HepG2 (cell line): Measurements from ENCODE around the gene FARSB. TPM values are rescaled to one million over a fixed set of nuclear protein-coding genes. Genes with fewer than 3 reads are reported as not detected.

Experiments
- CAMTA2 ChIP-seq: sonication (generic); formaldehyde crosslinking; IDR thresholded peaks from 2 replicates; pipeline ENCODE4 v1.4.0; 2020; ENCODE audit warnings: mild to moderate bottlenecking, missing genetic modification reagents, borderline replicate concordance
- CBX2 ChIP-seq, 2 experiments: fragments of 200-600 bp in 1 of 2; sonication (generic); formaldehyde crosslinking in 1 of 2; IDR thresholded peaks; 2 replicates each; pipeline versions ENCODE4 v1.7.0 to v1.8.1; 2018 to 2022; ENCODE audit warnings: low read depth in 2 of 2, low read length in 1 of 2, mild to moderate bottlenecking in 1 of 2, missing genetic modification reagents in 1 of 2
- CEBPG ChIP-seq: IDR thresholded peaks from 2 replicates; pipeline ENCODE4 v1.6.1; 2016
- EEA1 ChIP-seq: sonication (generic); formaldehyde crosslinking; IDR thresholded peaks from 2 replicates; pipeline ENCODE4 v1.5.1; 2020; ENCODE audit warnings: mild to moderate bottlenecking, missing genetic modification reagents, borderline replicate concordance
- ERF ChIP-seq: IDR thresholded peaks from 2 replicates; pipeline ENCODE4 v1.6.1; 2018; ENCODE audit warnings: missing biosample characterization, missing genetic modification reagents
- ETV6 ChIP-seq: sonication (generic); formaldehyde crosslinking; conservative IDR thresholded peaks from 2 replicates; pipeline ENCODE4 v1.4.0; 2020; ENCODE audit warnings: missing genetic modification reagents
- FOSL2 ChIP-seq: sonication (generic); formaldehyde crosslinking; IDR thresholded peaks from 2 replicates; pipeline ENCODE4 v1.4.0; 2020; ENCODE audit warnings: missing genetic modification reagents
- FOXO1 ChIP-seq: sonication (generic); formaldehyde crosslinking; IDR thresholded peaks from 2 replicates; pipeline ENCODE4 v1.4.0; 2020; ENCODE audit warnings: missing genetic modification reagents
- HOXA9 ChIP-seq: sonication (generic); formaldehyde crosslinking; IDR thresholded peaks from 2 replicates; pipeline ENCODE4 v1.8.1; 2022; ENCODE audit warnings: missing genetic modification reagents, mild to moderate bottlenecking, moderate library complexity, borderline replicate concordance
- ISX ChIP-seq: sonication (generic); formaldehyde crosslinking; conservative IDR thresholded peaks from 2 replicates; pipeline ENCODE4 v1.5.0; 2020; ENCODE audit warnings: missing genetic modification reagents
- KDM2A ChIP-seq: sonication (generic); formaldehyde crosslinking; IDR thresholded peaks from 2 replicates; pipeline ENCODE4 v1.4.0; 2020; ENCODE audit warnings: low read depth, missing genetic modification reagents, borderline replicate concordance
- KDM5B ChIP-seq: sonication (generic); formaldehyde crosslinking; IDR thresholded peaks from 2 replicates; pipeline ENCODE4 v1.4.0; 2020; ENCODE audit warnings: missing genetic modification reagents, mild to moderate bottlenecking, borderline replicate concordance
- MATR3 ChIP-seq: sonication (generic); formaldehyde crosslinking; IDR thresholded peaks from 2 replicates; pipeline ENCODE4 v1.4.0; 2020; ENCODE audit warnings: missing genetic modification reagents
- ONECUT2 ChIP-seq: sonication (generic); formaldehyde crosslinking; IDR thresholded peaks from 2 replicates; pipeline ENCODE4 v1.4.0; 2020; ENCODE audit warnings: missing genetic modification reagents
- RFXANK ChIP-seq: IDR thresholded peaks from 2 replicates; pipeline ENCODE4 v1.6.1; 2016
- THYN1 ChIP-seq: sonication (generic); formaldehyde crosslinking; IDR thresholded peaks from 2 replicates; pipeline ENCODE4 v1.8.1; 2023; ENCODE audit warnings: low read depth, mild to moderate bottlenecking, moderate library complexity, missing genetic modification reagents, borderline replicate concordance
- ZBTB7A ChIP-seq: sonication (generic); formaldehyde crosslinking; IDR thresholded peaks from 2 replicates; pipeline ENCODE4 v1.8.0; 2022; ENCODE audit warnings: mild to moderate bottlenecking, missing genetic modification reagents
- ZKSCAN8 ChIP-seq: IDR thresholded peaks from 2 replicates; pipeline ENCODE4 v1.6.1; 2016; ENCODE audit warnings: borderline replicate concordance, missing genetic modification reagents, missing compliant biosample characterization
- ZNF12 ChIP-seq: sonication (generic); formaldehyde crosslinking; IDR thresholded peaks from 2 replicates; pipeline ENCODE4 v1.5.0; 2020; ENCODE audit warnings: missing genetic modification reagents
- ZNF781 ChIP-seq: sonication (generic); formaldehyde crosslinking; IDR thresholded peaks from 2 replicates; pipeline ENCODE4 v1.5.1; 2020; ENCODE audit warnings: borderline replicate concordance, mild to moderate bottlenecking, missing genetic modification reagents; ENCODE audit errors: not compliant biosample characterization
- ZNF792 ChIP-seq: IDR thresholded peaks from 2 replicates; pipeline ENCODE4 v1.6.1; 2016
- ZSCAN21 ChIP-seq: sonication (generic); formaldehyde crosslinking; IDR thresholded peaks from 2 replicates; pipeline ENCODE4 v1.8.0; 2022; ENCODE audit warnings: mild to moderate bottlenecking, missing genetic modification reagents, moderate library complexity, borderline replicate concordance
- polyA plus RNA-seq, 8 experiments: library from polyadenylated mRNA; depleted of rRNA in 3 of 8; stranded (reverse) in 7 of 8; unstranded in 1 of 8; fragments of >200 nt; fragmentation: Illumina TruSeq in 4 of 8; extraction: Trizol in 4 of 8; gene quantifications; 2 replicates each; pipeline versions ENCODE4 v1.2.1 to v1.2.3, GENCODE V29; 2011 to 2016; ENCODE audit warnings: low read depth in 4 of 8, missing spikeins in 1 of 8, mixed read lengths in 1 of 8; ENCODE audit not compliant: insufficient read depth in 1 of 8
- total RNA-seq, 5 experiments: library from RNA; depleted of rRNA; stranded (reverse); fragments of >200 nt; fragmentation: Illumina TruSeq; extraction: Trizol; gene quantifications; 2 replicates each; pipeline ENCODE4 v1.2.3, GENCODE V29; 2016; ENCODE audit warnings: low read depth in 1 of 5
- TF ChIP-seq, protein P1 (sequence below): sonication (generic); formaldehyde crosslinking; conservative IDR thresholded peaks from 2 replicates; pipeline ENCODE4 v1.4.0; 2020; ENCODE audit warnings: missing genetic modification reagents
- TF ChIP-seq, protein P2 (sequence below): sonication (generic); formaldehyde crosslinking; IDR thresholded peaks from 2 replicates; pipeline ENCODE4 v1.4.0; 2020; ENCODE audit warnings: missing genetic modification reagents, mild to moderate bottlenecking, borderline replicate concordance
- TF ChIP-seq, protein P3 (sequence below): sonication (generic); formaldehyde crosslinking; IDR thresholded peaks from 2 replicates; pipeline ENCODE4 v1.5.1; 2020; ENCODE audit warnings: missing genetic modification reagents, mild to moderate bottlenecking, borderline replicate concordance
- TF ChIP-seq, protein P4 (sequence below): sonication (generic); formaldehyde crosslinking; IDR thresholded peaks from 2 replicates; pipeline ENCODE4 v1.4.0; 2020; ENCODE audit warnings: missing genetic modification reagents, mild to moderate bottlenecking, borderline replicate concordance

The FARSB gene
- total and polyA plus RNA-seq, 2 of the 13 experiments (the other 11 are each of a cell fraction or from before 2014, with no cell fraction given) = 23.3 to 45.9 TPM

DNA sequence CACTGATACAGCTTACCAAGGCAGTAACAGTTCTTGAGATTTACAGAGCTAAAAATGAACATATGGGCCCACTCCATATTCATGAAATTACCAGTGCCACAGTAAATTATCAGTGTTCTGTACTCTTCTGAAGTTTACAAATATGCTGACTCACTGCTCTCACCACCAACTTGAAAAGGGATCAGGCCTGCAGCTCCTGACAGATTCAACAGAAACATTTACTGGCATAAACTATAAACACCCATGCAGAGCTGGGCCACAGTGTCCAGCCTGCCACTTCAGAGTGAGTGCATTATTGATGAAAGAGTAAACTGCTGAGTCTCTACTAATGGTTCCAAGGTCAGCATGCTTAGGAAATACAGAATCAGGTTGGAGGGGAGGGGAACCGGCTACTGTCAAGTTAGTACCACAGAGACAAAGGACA lies 83.1 kb downstream of the FARSB start (continued):
- TF ChIP-seq, protein P1, sequence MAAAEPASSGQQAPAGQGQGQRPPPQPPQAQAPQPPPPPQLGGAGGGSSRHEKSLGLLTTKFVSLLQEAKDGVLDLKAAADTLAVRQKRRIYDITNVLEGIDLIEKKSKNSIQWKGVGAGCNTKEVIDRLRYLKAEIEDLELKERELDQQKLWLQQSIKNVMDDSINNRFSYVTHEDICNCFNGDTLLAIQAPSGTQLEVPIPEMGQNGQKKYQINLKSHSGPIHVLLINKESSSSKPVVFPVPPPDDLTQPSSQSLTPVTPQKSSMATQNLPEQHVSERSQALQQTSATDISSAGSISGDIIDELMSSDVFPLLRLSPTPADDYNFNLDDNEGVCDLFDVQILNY (CRISPR knock-in tag) = no peak
- TF ChIP-seq ERF (CRISPR knock-in tag) (no peak), ZSCAN21 (CRISPR knock-in tag) (no peak), CBX2 (IDR thresholded peaks at IDR 0.05; ENCODE audit: low read depth, low read length) (no peak), CBX2 (CRISPR knock-in tag; IDR thresholded peaks at IDR 0.05; ENCODE audit: low read depth) (no peak), ZNF792 (CRISPR knock-in tag) (no peak), ONECUT2 (CRISPR knock-in tag) (0 out of 2 replicates have a peak, but pooled peaks have one; percentile 49), THYN1 (CRISPR knock-in tag) (no peak), EEA1 (CRISPR knock-in tag) (no peak), ISX (CRISPR knock-in tag) (no peak), KDM2A (CRISPR knock-in tag) (no peak), CEBPG (CRISPR knock-in tag) (peak; percentile 62), ETV6 (CRISPR knock-in tag) (no peak), HOXA9 (CRISPR knock-in tag) (no peak), ZNF12 (CRISPR knock-in tag) (no peak), MATR3 (CRISPR knock-in tag) (no peak), KDM5B (CRISPR knock-in tag) (no peak), FOXO1 (peak; percentile 52; the same call in 1 of the 2 replicates), CAMTA2 (CRISPR knock-in tag) (no peak), FOSL2 (CRISPR knock-in tag) (peak; percentile 77), ZNF781 (CRISPR knock-in tag) (no peak), ZBTB7A (CRISPR knock-in tag) (no peak), RFXANK (CRISPR knock-in tag) (no peak), ZKSCAN8 (no peak)
- TF ChIP-seq, protein P2, sequence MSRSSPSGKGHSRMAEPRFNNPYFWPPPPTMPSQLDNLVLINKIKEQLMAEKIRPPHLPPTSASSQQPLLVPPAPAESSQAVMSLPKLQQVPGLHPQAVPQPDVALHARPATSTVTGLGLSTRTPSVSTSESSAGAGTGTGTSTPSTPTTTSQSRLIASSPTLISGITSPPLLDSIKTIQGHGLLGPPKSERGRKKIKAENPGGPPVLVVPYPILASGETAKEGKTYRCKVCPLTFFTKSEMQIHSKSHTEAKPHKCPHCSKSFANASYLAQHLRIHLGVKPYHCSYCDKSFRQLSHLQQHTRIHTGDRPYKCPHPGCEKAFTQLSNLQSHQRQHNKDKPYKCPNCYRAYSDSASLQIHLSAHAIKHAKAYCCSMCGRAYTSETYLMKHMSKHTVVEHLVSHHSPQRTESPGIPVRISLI (CRISPR knock-in tag) = no peak
- TF ChIP-seq, protein P3, sequence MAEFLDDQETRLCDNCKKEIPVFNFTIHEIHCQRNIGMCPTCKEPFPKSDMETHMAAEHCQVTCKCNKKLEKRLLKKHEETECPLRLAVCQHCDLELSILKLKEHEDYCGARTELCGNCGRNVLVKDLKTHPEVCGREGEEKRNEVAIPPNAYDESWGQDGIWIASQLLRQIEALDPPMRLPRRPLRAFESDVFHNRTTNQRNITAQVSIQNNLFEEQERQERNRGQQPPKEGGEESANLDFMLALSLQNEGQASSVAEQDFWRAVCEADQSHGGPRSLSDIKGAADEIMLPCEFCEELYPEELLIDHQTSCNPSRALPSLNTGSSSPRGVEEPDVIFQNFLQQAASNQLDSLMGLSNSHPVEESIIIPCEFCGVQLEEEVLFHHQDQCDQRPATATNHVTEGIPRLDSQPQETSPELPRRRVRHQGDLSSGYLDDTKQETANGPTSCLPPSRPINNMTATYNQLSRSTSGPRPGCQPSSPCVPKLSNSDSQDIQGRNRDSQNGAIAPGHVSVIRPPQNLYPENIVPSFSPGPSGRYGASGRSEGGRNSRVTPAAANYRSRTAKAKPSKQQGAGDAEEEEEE = no peak
- TF ChIP-seq, protein P4, sequence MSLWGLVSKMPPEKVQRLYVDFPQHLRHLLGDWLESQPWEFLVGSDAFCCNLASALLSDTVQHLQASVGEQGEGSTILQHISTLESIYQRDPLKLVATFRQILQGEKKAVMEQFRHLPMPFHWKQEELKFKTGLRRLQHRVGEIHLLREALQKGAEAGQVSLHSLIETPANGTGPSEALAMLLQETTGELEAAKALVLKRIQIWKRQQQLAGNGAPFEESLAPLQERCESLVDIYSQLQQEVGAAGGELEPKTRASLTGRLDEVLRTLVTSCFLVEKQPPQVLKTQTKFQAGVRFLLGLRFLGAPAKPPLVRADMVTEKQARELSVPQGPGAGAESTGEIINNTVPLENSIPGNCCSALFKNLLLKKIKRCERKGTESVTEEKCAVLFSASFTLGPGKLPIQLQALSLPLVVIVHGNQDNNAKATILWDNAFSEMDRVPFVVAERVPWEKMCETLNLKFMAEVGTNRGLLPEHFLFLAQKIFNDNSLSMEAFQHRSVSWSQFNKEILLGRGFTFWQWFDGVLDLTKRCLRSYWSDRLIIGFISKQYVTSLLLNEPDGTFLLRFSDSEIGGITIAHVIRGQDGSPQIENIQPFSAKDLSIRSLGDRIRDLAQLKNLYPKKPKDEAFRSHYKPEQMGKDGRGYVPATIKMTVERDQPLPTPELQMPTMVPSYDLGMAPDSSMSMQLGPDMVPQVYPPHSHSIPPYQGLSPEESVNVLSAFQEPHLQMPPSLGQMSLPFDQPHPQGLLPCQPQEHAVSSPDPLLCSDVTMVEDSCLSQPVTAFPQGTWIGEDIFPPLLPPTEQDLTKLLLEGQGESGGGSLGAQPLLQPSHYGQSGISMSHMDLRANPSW (CRISPR knock-in tag) = no peak
